ENCODE data around the gene KDM4C.
A peak's percentile ranks its signal among the peaks of the same experiment; 100 is the strongest.

The KDM4C gene

GRCh38 chr9:7145361-7146069 lies 387.7 kb downstream of the KDM4C start:
- H3K4me3 Mint-ChIP-seq, result no peak overlapping the region
- no peak overlapping the region for H3K27ac Mint-ChIP-seq (ENCODE audit: low read depth)
- no peak for DNase-seq (ENCODE audit: low spot score in 2 of 2)
- H3K27me3 Mint-ChIP-seq, result no peaks in the 10 kb centered on the region
- peaks cover 44% of the 10 kb centered on the region for H3K4me1 Mint-ChIP-seq
- ATAC-seq (replicated peaks; ENCODE audit: extremely low read depth, poor library complexity, severe bottlenecking), result no peak
- H3K36me3 Mint-ChIP-seq (ENCODE audit: insufficient read depth), result peaks cover 14% of the 10 kb centered on the region
- H3K9me3 Mint-ChIP-seq, result no peaks in the 10 kb centered on the region

GRCh38 chr9:7146582-7146981 lies 388.8 kb downstream of the KDM4C start:
- ATAC-seq (replicated peaks; ENCODE audit: extremely low read depth, poor library complexity, severe bottlenecking) (no peak), DNase-seq (ENCODE audit: low spot score in 2 of 2) (no peak)
- H3K27ac Mint-ChIP-seq (ENCODE audit: low read depth), result peak overlapping the region; percentile 20
- H3K9me3 Mint-ChIP-seq, result no peaks in the 10 kb centered on the region
- H3K27me3 Mint-ChIP-seq, result no peaks in the 10 kb centered on the region
- no peak overlapping the region for H3K4me3 Mint-ChIP-seq
- peaks cover 46% of the 10 kb centered on the region for H3K4me1 Mint-ChIP-seq
- peaks cover 17% of the 10 kb centered on the region for H3K36me3 Mint-ChIP-seq (ENCODE audit: insufficient read depth)

- ATAC-seq (replicated peaks; ENCODE audit: extremely low read depth, poor library complexity, severe bottlenecking), result no peak
- peak overlapping the region; percentile 20 for H3K27ac Mint-ChIP-seq (ENCODE audit: low read depth)
Observed at GRCh38 chr9:7147121-7148090, 389.6 kb downstream of the KDM4C start.

GRCh38 chr9:7148243-7148765 lies 390.5 kb downstream of the KDM4C start:
- Mint-ChIP-seq H3K9me3 (no peaks in the 10 kb centered on the region), H3K4me3 (no peak overlapping the region), H3K4me1 (peaks cover 43% of the 10 kb centered on the region), H3K36me3 (ENCODE audit: insufficient read depth) (peaks cover 13% of the 10 kb centered on the region), H3K27me3 (no peaks in the 10 kb centered on the region), H3K27ac (ENCODE audit: low read depth) (no peak overlapping the region)
- ATAC-seq (replicated peaks; ENCODE audit: extremely low read depth, poor library complexity, severe bottlenecking) (no peak), DNase-seq (ENCODE audit: low spot score in 2 of 2) (no peak)

More at GRCh38 chr9:7147121-7148090, 389.6 kb downstream of the KDM4C start:
- no peak for DNase-seq (ENCODE audit: low spot score in 2 of 2)
- H3K4me3 Mint-ChIP-seq, result no peak overlapping the region
- peaks cover 16% of the 10 kb centered on the region for H3K36me3 Mint-ChIP-seq (ENCODE audit: insufficient read depth)
- no peaks in the 10 kb centered on the region for H3K9me3 Mint-ChIP-seq
- peaks cover 45% of the 10 kb centered on the region for H3K4me1 Mint-ChIP-seq
- no peaks in the 10 kb centered on the region for H3K27me3 Mint-ChIP-seq

- Mint-ChIP-seq H3K27ac (ENCODE audit: low read depth) (no peak overlapping the region), H3K27me3 (no peaks in the 10 kb centered on the region), H3K4me1 (peaks cover 52% of the 10 kb centered on the region)
Observed at GRCh38 chr9:7149258-7149657, 391.5 kb downstream of the KDM4C start.

GRCh38 chr9:7150153-7150890 lies 392.5 kb downstream of the KDM4C start:
- H3K4me3 Mint-ChIP-seq, result no peak overlapping the region
- ATAC-seq (replicated peaks; ENCODE audit: extremely low read depth, poor library complexity, severe bottlenecking) (peak; percentile 46), DNase-seq (ENCODE audit: low spot score in 2 of 2) (no peak)
- no peak overlapping the region for H3K27ac Mint-ChIP-seq (ENCODE audit: low read depth)
- H3K36me3 Mint-ChIP-seq (ENCODE audit: insufficient read depth), result peaks cover 8% of the 10 kb centered on the region
- H3K4me1 Mint-ChIP-seq, result peaks cover 52% of the 10 kb centered on the region
- no peaks in the 10 kb centered on the region for H3K27me3 Mint-ChIP-seq
- H3K9me3 Mint-ChIP-seq, result no peaks in the 10 kb centered on the region

More at GRCh38 chr9:7149258-7149657, 391.5 kb downstream of the KDM4C start:
- no peak for ATAC-seq (replicated peaks; ENCODE audit: extremely low read depth, poor library complexity, severe bottlenecking)
- DNase-seq (ENCODE audit: low spot score in 2 of 2), result no peak
- Mint-ChIP-seq H3K4me3 (no peak overlapping the region), H3K36me3 (ENCODE audit: insufficient read depth) (peaks cover 9% of the 10 kb centered on the region), H3K9me3 (no peaks in the 10 kb centered on the region)

GRCh38 chr9:7153134-7153533 lies 395.4 kb downstream of the KDM4C start:
- H3K36me3 Mint-ChIP-seq (ENCODE audit: insufficient read depth), result peaks cover 6% of the 10 kb centered on the region
- H3K27ac Mint-ChIP-seq (ENCODE audit: low read depth), result no peak overlapping the region
- no peaks in the 10 kb centered on the region for H3K9me3 Mint-ChIP-seq
- DNase-seq (ENCODE audit: low spot score in 2 of 2) (no peak), ATAC-seq (replicated peaks; ENCODE audit: extremely low read depth, poor library complexity, severe bottlenecking) (no peak)
- H3K27me3 Mint-ChIP-seq, result no peaks in the 10 kb centered on the region
- no peak overlapping the region for H3K4me3 Mint-ChIP-seq
- peaks cover 51% of the 10 kb centered on the region for H3K4me1 Mint-ChIP-seq

GRCh38 chr9:7153566-7153965 lies 395.8 kb downstream of the KDM4C start:
- Mint-ChIP-seq H3K4me3 (no peak overlapping the region), H3K9me3 (no peaks in the 10 kb centered on the region), H3K27ac (ENCODE audit: low read depth) (no peak overlapping the region), H3K27me3 (no peaks in the 10 kb centered on the region), H3K36me3 (ENCODE audit: insufficient read depth) (peaks cover 8% of the 10 kb centered on the region), H3K4me1 (peaks cover 51% of the 10 kb centered on the region)
- no peak for DNase-seq (ENCODE audit: low spot score in 2 of 2)
- ATAC-seq (replicated peaks; ENCODE audit: extremely low read depth, poor library complexity, severe bottlenecking), result no peak

GRCh38 chr9:7154003-7154619 lies 396.3 kb downstream of the KDM4C start:
- ATAC-seq (replicated peaks; ENCODE audit: extremely low read depth, poor library complexity, severe bottlenecking), result no peak
- peaks cover 8% of the 10 kb centered on the region for H3K36me3 Mint-ChIP-seq (ENCODE audit: insufficient read depth)
- peaks cover 56% of the 10 kb centered on the region for H3K4me1 Mint-ChIP-seq
- no peak overlapping the region for H3K27ac Mint-ChIP-seq (ENCODE audit: low read depth)
- no peaks in the 10 kb centered on the region for H3K9me3 Mint-ChIP-seq
- H3K4me3 Mint-ChIP-seq, result no peak overlapping the region
- no peaks in the 10 kb centered on the region for H3K27me3 Mint-ChIP-seq
- no peak for DNase-seq (ENCODE audit: low spot score in 2 of 2)

GRCh38 chr9:7154650-7155049 lies 396.9 kb downstream of the KDM4C start:
- Mint-ChIP-seq H3K4me3 (no peak overlapping the region), H3K4me1 (peaks cover 54% of the 10 kb centered on the region), H3K9me3 (no peaks in the 10 kb centered on the region), H3K27me3 (no peaks in the 10 kb centered on the region), H3K36me3 (ENCODE audit: insufficient read depth) (peaks cover 8% of the 10 kb centered on the region), H3K27ac (ENCODE audit: low read depth) (no peak overlapping the region)
- DNase-seq (ENCODE audit: low spot score in 2 of 2) (no peak), ATAC-seq (replicated peaks; ENCODE audit: extremely low read depth, poor library complexity, severe bottlenecking) (no peak)

GRCh38 chr9:7161469-7161868 lies 403.7 kb downstream of the KDM4C start:
- peaks cover 23% of the 10 kb centered on the region for H3K36me3 Mint-ChIP-seq (ENCODE audit: insufficient read depth)
- H3K27me3 Mint-ChIP-seq, result no peaks in the 10 kb centered on the region

GRCh38 chr9:7163932-7164331 lies 406.2 kb downstream of the KDM4C start:
- H3K4me1 Mint-ChIP-seq, result peaks cover 13% of the 10 kb centered on the region
- ATAC-seq (replicated peaks; ENCODE audit: extremely low read depth, poor library complexity, severe bottlenecking) (no peak), DNase-seq (ENCODE audit: low spot score in 2 of 2) (no peak)
- H3K27me3 Mint-ChIP-seq, result no peaks in the 10 kb centered on the region
- H3K4me3 Mint-ChIP-seq, result no peak overlapping the region
- H3K36me3 Mint-ChIP-seq (ENCODE audit: insufficient read depth), result peaks cover 20% of the 10 kb centered on the region
- no peaks in the 10 kb centered on the region for H3K9me3 Mint-ChIP-seq
- H3K27ac Mint-ChIP-seq (ENCODE audit: low read depth), result no peak overlapping the region

More at GRCh38 chr9:7161469-7161868, 403.7 kb downstream of the KDM4C start:
- Mint-ChIP-seq H3K4me1 (peaks cover 32% of the 10 kb centered on the region), H3K9me3 (no peaks in the 10 kb centered on the region), H3K27ac (ENCODE audit: low read depth) (peak overlapping the region; percentile 25), H3K4me3 (no peak overlapping the region)
- no peak for ATAC-seq (replicated peaks; ENCODE audit: extremely low read depth, poor library complexity, severe bottlenecking)
- DNase-seq (ENCODE audit: low spot score in 2 of 2), result no peak
